ENCODE results near the gene CHGA. TPM values are rescaled to one million over a fixed set of nuclear protein-coding genes. Genes with fewer than 3 reads are reported as not detected.

Gene CHGA
- polyA plus RNA-seq, 1 donor, result 0.23 TPM

GRCh38 chr14:92905667-92906066 lies 17.3 kb upstream of the CHGA start:
- no peak for DNase-seq

- no peak for DNase-seq
Measured at GRCh38 chr14:92906420-92906819, 16.5 kb upstream of the CHGA start.

DNA sequence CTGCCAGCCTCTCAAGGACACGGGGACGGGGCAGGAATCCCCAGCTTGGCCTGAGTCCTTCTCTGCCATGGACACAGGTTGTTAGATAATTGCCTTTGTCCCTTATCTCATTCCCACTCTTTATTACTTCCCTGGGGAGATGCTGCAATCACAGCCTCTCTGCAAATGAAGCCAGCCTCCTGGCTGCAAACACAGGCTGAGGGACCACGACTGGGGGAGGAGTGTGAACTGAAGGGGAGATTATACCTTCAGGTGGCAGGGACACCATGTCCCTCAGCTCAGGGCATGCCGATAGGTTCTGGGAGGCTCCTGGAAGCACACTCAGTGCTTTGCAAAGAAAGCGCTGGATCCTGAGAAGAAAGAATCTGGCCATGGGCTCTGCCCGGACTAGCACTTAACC lies 16.1 kb upstream of the CHGA start:
- DNase-seq, result no peak

GRCh38 chr14:92907316-92907911 lies 15.5 kb upstream of the CHGA start:
- no peak for DNase-seq

DNA sequence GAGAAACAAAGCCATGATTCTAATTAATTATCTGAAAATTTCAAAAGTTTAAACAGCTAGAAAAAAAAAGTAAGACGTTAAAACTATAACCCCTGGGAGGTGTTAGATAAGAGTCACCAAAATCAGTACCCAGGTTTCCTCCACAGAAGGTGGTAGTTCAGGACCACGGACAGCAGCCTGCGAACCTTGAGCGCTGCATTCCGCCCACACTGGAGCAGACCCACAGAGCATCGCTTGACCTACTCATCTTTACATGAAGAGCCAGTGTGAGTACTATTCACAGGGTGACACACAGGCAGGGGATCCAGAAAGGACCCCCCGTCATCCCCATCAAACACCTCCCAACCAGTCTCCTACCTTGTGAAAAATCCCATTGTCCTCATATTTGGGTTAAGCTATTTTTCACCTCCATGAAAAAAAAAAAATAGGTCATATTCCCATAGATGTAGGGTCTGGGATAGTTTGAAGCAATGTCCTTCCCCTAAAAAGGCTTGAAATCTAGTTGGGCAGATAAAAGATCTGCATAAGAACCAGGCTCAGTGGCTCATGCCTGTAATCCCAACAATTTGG lies 8.8 kb upstream of the CHGA start:
- DNase-seq, result peak; percentile 20

DNA sequence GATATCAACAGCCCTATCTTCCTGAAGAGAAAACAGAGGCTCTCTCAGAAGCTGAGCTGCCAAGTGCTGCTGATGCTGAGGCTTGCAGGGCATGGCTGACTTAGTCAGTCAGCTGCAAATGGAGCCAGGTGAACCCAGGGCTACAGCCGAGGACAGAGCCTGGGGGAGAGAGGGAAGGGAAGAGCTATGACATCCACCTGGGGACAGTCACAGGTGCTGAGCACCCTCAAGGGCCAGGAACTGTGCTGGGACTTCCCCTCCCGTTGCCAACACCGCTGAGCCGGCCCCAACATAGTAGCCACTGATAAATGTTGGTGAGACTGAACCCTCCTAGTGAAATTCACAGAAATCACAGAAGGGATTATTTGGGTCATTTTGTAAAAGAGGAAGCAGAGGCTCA lies 6.7 kb upstream of the CHGA start:
- DNase-seq, result no peak

DNA sequence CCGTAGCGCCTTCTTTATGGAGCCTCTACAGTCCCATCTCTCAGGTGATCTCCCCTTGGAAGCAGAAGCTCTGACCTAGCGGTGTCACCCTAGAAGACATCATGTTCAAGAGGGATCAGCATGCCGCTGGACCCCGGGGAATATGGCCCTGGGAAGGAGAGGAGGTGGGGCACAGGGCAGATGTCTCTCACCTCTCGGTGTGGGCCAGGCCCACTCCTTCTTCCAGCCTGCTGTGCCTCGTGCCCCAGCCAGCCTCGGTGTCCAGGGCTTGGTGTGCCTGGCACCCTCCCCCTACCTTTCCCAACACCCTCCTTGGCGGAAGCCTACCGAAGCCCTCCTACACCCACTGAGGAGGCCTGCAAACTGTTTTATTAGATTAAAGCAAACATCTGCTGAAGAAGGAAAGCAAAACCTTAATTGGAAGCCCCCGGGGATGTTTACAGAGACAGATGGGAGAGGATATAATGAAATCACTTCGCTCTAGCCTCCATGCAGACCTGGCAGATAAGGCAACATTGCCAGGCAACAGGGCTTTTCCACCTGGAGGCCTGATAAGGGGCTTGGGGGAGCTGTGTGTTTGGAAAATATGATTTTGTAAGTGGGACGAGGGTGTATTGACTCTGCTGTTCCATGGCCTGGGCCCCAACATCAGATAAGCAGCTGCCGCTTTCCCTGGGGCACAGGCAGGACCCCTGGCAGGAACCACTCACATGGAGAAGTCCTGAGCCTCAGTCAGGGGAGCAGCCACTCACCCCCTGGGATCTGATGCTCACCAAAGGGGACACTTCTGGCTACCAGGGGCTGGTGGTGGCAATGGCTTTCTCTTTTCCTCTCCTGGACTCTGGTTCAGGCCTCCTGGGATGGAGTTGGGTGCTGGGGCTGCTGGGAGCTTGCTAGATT lies 5.7 kb upstream of the CHGA start:
- DNase-seq, result no peak

DNA sequence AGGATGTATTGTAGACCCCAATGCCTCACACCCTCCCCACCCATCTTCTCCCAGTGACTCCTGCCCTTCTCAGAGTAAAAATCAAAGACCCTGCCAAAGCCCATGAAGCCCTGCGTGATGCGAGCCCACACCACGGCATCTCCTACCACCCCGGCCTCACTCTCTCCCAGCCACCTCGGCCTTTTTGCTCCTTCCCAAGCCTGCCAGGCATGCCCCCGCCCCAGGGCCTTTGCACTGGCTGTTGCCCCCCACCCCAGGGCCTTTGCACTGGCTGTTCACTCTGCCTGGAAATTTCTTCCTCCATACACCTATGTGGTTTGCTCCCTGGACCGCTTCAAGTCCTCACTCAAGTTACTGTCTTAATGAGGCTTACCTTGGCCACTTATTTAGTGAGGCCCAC lies 5.0 kb upstream of the CHGA start:
- DNase-seq, result no peak

DNA sequence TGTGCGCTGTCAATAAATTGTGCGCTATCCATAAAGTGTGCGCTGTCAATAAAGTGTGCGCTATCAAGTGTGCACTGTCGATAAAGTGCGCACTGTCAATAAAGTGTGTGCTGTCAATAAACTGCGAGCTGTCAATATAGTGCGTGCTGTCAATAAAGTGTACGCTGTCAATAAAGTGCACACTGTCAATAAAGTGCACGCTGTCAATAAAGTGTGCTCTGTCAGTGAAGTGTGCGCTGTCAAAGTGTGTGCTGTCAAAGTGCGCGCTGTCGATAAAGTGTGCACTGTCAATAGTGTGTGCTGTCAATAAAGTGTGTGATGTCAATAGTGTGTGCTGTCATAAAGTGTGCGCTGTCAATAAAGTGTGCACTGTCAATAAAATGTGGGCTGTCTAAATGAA lies 2.9 kb upstream of the CHGA start:
- DNase-seq, result no peak

DNA sequence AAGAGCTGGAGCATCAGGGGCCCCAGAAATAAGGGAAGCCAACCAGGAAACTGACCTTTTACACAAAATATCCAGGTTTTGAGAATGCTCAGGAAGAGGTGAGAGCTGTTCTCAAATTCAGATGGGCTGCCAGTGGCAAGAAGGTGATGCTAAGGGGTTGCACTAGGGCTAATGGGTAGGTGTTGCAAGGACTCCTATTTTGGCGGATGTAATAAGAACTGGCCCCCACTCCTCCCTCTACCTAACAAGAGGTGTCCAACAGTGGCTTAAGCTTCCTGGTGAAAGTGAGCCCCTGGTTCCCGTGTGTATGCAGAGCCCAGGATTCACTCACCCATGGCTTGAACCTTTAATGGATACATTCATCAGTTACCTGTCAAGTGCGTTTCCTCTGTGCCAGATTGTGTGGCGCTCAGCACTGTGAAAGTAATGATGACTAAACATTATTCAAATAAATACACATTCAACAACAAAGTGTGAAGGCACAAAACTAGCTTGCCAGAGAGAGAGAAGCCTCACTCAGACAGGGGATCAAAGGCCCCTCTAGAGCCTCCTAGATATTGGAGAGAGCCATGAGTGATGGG lies 705 bp upstream of the CHGA start:
- no peak for DNase-seq

DNA sequence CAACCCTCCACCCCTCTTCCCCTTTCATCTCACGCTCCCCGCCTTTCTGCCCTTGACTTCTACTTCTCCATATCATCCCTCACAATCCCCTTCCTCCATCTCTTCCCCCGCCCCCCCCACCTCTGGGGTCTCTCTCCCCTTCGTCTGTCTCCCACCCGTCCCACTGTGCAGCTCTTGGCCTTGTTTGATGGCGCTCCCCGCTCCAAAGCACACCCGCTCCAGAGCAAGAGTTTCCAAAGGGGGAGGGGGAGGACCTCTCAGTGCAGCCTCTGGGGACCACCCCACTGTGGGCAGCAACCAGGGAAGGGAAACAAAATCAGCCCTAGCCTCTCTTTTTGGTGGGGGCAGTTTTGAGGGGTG lies 774 bp downstream of the CHGA start:
- DNase-seq, result no peak

DNA sequence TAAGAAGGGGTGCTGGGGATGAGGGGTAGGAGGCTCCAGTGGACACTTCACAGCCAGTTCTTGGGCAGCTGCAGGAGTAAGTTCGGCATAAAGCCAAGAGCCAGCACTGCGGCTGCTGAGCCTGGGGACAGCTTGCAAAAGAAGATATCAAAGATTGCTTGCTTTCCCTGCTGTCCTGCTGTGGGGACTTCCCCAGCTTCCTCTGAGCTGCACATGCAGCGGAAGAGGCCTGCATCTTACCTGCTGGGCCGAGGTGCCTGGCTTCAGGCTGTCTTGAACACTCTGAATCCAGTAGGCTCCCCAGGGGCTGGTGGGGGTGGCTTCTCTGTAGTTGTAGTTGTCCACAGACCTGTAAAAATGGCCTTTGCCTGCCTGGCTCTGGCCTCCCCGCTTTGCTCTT lies 1.3 kb downstream of the CHGA start:
- no peak for DNase-seq

DNA sequence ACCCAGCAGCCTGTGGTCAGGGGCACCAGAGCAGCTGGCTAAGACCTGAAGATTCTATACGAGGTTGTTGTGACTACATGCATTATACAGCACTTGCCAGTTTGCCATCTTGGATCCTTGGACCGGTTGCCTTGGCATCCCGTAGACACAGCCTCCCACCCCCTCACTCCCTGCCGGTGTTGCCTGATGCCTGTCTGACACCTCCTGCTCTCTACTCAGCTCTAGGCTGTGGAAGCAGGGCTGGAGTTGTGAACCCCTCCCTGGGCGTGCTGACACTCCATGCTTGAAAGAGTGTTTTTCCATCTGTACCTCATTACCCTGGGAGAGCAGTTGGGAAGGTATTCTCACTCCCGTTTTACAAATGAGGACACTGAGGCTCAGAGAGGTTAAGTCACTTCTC lies 2.5 kb downstream of the CHGA start:
- no peak for DNase-seq

DNA sequence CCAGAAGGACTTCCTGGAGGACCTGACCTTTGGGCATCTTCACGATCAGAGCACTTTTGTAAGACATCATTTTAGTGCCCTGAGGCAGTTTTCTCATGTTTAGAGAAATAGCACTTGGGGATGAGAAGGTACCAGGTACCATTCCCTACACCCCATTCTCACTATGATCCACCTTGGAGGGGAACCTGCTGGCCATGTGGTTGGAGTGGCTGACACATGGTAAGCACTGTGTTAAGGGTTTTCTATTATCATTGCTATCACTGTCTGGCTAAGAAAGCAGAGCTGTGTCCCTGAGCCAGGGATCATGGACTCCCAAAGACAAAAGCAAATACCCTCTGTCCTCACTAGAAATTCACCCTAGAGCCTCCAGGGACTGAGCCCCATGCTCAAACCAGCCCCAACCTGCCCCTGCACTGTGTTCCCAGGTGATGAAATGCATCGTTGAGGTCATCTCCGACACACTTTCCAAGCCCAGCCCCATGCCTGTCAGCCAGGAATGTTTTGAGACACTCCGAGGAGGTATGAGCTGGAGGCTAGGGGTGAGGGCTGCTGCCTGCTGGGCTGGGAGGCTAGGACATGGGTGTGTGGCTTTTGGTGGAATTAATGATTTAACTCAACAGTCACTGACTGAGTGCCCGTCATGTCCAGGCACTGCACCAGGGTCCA lies 3.4 kb downstream of the CHGA start:
- no peak for DNase-seq

- DNase-seq, result peak; percentile 22
Measured at GRCh38 chr14:92926931-92927330, 4.0 kb downstream of the CHGA start.

GRCh38 chr14:92927349-92928257 lies 4.7 kb downstream of the CHGA start:
- no peak for DNase-seq

GRCh38 chr14:92928258-92928629 lies 5.3 kb downstream of the CHGA start:
- no peak for DNase-seq

GRCh38 chr14:92928961-92929688 lies 6.2 kb downstream of the CHGA start:
- no peak for DNase-seq

DNA sequence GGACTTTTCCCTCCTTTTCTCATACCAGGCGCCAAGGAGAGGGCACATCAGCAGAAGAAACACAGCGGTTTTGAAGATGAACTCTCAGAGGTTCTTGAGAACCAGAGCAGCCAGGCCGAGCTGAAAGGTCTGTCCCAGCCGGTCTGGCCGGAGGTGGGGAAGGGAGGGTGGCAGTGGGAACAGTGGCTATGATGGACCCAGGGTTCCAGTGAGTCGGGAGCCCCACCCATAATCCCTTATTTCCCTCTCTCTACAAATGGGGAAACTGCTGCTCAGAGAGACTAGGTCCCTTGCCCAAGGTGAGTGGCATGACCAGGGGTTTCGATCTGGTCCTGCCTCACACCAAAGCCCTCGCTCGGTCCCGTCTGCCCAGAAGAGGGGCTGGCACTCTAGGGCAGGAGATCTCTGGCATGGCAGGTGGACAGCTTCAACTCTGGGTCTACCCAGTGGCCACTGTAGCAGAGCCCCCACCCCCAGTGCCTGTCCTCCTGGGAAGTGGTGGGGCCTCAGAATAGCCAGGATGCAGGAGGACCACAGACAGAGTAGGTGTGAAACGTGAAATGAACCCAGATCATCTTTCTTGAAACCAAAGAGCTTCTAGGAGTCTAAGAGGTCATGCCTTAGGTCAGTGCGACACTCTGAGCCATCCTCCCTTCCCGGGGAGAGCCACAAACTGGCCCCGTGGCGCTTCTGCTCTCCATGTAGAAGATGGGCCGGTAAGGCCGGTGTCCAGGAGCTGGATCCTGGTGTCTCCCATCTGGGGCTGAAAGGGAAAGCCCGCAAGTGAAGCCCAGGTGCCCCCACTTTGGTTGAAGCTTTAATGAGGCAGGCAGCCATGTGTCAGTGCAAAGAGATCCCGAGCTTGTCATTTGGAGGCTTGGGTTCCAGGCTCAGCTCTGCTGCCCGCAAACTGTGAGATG lies 7.0 kb downstream of the CHGA start:
- no peak for DNase-seq

Data from hindlimb muscle (tissue), 1 donor.